M059J (cell line): ENCODE measurements around the gene SPHKAP. TPM values are rescaled to one million over a fixed set of nuclear protein-coding genes. Genes with fewer than 3 reads are reported as not detected.
"Not testable (repeated sequence)": the region's sequence is repeated elsewhere in the genome, so short reads cannot be mapped to it uniquely, and the experiment has no call there.

Experiments used
- DNase-seq: peaks from one replicate; pipeline ENCODE4 v3.0.0-alpha.2; 2012; ENCODE audit warnings: low read depth
- total RNA-seq: library from RNA; depleted of rRNA; stranded (reverse); fragments of >200 nt; shearing (Covaris generic); gene quantifications from 2 replicates; pipeline ENCODE4 v1.2.3, GENCODE V29; 2014; rRNA removed

Gene SPHKAP
- not detected in 2 replicates for total RNA-seq

- no peak for DNase-seq
Observed at GRCh38 chr2:228181098-228182019, at the start of gene SPHKAP. SPHKAP (minus strand) TSS chr2:228181687; CDS start chr2:228181598, 89 bp downstream.

DNA sequence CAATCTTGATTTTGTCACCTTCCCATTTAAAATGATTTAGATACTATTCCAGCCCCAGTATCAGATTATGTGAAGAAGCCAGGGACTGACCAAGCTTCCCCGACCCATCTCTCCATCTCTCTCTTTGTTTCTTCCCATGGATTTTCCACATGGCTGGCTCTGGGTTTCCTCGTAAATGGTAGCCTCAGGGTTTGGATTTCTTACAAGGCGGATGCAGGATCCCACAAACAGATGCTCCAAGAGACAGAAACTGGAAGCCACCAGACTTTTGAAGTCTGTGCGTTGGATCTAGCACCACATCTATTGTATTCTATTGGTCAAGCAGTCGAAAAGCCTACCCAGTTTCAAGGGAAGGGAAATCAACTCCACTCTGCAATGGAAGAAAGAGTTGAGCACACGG is 46.0 kb upstream of the SPHKAP start:
- DNase-seq: peak; percentile 35

DNA sequence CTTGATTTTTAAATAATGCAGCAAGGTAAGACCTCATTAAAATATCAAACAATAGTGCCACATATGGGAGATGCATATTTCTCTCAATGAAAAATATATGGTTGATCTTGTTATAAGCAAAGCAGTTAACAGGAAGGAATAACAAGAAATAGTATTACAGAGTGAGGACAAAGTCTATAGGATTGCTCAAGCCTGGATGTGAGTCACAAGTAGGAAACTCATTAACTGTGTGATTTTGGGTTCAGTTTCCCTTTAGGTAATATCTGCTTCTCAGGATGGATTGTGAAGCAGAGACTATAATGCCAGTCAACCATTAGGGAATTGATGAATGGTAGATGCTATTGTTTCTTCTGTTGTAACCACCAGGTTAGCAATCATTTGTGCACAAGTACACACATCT is 42.9 kb upstream of the SPHKAP start:
- no peak for DNase-seq

DNA sequence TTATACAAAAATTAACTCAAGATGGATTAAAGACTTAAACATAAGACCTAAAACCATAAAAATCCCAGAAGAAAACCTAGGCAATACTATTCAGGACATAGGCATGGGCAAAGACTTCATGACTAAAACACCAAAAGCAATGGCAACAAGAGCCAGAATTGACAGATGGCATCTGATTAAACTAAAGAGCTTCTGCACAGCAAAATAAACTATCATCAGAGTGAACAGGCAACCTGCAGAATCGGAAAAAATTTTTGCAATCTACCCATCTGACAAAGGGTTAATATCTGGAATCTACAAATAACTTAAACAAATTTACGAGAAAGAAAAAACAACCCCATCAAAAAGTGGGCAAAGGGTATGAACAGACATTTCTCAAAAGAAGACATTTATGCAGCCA is 37.1 kb upstream of the SPHKAP start:
- DNase-seq: not testable (repeated sequence)

DNA sequence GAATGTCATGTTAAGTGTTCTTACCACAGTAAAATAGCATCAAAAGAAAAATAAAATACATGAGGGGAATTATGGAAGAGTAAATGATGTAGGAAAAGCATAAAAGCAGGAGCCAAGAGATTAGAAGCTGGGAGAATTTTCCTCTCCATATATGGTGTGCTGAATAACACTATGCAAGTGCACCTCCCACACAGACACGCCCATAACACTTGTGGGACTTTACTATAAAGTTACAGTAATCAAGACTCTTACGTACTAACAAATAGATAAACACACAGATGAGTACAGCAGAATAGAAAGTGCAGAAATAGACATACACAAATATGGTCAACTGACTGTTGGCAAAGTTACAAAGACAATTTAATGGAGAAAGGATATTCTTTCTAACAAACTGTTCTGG is 16.0 kb upstream of the SPHKAP start:
- no peak for DNase-seq

- peak; percentile 2 for DNase-seq
Observed at GRCh38 chr2:228180181-228181097, 1.0 kb downstream of the SPHKAP start.

- no peak for DNase-seq
Observed at GRCh38 chr2:228167290-228167689, 14.2 kb downstream of the SPHKAP start.

- no peak for DNase-seq
Observed at GRCh38 chr2:228164718-228165117, 16.8 kb downstream of the SPHKAP start.

- DNase-seq: no peak
Observed at GRCh38 chr2:228157841-228158240, 23.6 kb downstream of the SPHKAP start.

DNA sequence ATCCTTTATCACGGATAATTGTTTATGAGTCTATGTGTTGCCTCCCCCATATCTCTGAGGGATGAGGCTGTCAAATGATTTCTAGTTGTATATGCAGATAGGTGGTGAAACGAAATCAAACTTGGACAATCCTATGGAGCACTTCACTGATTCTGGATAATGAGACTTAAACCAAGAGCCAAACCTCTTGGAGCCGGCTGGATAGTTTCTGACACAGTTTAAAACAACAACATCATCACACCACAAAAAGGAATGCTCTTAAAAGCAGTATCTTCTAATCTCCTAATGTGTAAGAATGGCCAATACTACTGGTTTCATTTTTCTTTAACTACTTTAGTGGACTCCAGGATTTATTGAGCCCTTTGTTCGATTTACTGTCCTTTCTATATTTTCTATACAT is 36.5 kb downstream of the SPHKAP start:
- DNase-seq: no peak

GRCh38 chr2:228140934-228141528 is 40.5 kb downstream of the SPHKAP start:
- no peak for DNase-seq

GRCh38 chr2:228136027-228136426 is 45.5 kb downstream of the SPHKAP start:
- no peak for DNase-seq

DNA sequence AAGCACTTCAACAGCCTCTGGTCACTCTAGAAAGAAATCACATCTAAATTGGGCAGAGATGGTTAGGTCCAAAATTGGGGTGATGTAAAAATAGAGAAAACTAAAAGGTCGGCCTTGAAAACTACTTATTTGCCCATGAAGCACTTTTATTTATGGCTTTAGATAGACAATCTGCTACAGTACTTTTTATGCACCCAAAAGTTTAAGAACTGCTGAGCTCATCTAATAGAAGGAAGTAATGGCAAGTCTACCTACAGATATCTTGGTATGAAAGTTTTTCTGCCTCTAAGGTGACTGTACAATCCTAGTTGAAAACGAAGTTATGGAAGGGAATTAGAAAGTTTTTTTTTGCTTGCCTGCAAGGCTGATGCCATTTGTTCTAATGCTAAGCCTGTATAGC is 46.2 kb downstream of the SPHKAP start:
- no peak for DNase-seq

DNA sequence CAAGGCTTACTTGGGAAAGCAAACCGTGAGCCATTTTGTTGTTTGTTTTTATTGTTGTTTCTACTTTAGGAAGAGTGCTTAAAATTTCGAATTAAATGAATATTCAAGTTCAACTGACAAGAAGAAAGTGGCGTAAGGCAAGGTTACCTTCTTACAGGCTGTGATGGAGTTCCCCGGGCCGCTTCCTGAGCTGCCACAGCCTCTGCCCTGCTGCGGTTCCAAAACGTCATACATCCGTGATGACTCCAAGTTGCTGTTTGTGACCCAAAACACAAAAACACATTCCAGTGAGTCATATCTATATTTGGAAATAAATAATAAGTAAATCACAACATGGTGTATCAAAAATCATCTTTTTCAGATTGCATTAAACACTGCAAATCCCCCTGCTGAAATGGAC is 49.7 kb downstream of the SPHKAP start:
- DNase-seq: peak; percentile 54

- no peak for DNase-seq
Observed at GRCh38 chr2:228126401-228126800, 55.1 kb downstream of the SPHKAP start.

DNA sequence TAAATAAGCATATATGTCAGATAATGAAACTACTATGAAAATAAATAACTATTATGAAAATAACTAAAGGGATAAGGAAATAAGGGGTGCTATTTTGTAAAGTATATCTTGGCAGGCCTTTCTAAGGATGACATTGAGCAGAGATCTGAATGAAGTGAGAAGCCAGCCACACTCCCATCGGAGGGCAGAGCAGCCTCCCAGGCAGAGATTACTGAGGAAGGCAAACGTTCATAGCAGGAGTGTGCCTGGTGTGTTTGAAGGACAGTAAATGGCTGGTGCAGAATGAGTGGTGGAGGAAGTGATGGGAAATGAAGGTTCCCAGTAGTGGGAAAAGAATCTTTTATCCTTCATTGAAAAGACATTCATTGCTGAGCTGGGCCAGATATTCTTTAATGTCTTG is 62.5 kb downstream of the SPHKAP start:
- DNase-seq: no peak

DNA sequence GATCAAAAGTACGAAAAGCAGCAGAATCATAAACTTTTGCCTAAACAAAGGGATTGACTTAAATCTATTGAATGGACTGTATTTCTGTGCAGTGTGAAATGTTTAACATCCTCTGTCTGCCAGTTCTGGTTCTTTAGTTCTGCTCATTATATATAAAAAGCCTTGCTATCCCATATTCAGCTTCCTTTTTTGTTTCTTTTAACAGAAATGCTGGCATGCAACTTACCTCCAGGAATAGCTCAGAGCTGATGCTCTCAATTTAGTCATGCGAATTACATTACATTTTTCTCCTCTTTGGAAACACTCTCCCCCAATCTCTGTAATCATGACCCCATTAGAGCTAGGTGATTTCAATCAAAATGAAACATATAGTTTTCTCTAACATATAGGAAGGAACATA is 73.6 kb downstream of the SPHKAP start:
- no peak for DNase-seq

- DNase-seq: peak; percentile 9
Observed at GRCh38 chr2:228105526-228106250, 75.8 kb downstream of the SPHKAP start.

- no peak for DNase-seq
Observed at GRCh38 chr2:228104215-228104614, 77.3 kb downstream of the SPHKAP start.

GRCh38 chr2:228103379-228103778 is 78.1 kb downstream of the SPHKAP start:
- no peak for DNase-seq

DNA sequence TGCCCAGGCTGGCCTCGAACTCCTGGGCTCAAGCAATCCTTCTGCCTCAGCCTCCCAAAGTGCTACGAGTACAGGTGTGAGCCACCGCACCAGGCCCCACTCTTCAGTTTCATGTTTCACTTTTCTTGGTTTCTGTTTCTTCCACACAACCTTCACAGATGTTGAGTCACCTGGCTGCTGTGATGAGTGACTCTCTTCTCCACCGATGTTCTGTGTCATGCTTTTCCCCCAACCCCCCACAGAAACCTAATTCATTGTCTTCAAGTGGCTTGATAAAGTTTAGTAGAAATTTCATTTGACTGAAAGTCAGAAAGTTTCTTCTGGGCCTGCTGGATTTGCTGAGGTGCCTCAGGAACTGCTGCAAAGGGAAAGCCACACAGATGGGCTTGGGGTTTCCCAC is 78.5 kb downstream of the SPHKAP start:
- DNase-seq: peak; percentile 68
